WTC11 (cell line): Measurements from ENCODE around the gene MYO18B.

Experiments used
- CTCF ChIP-seq: fragments of 200-600 bp; IDR thresholded peaks from 2 replicates; pipeline ENCODE4 v1.8.0; 2022; ENCODE audit warnings: antibody characterized with exemption
- E2F4 ChIP-seq: sonication (generic); formaldehyde crosslinking; IDR thresholded peaks from 2 replicates; pipeline ENCODE4 v1.8.1; 2022; ENCODE audit warnings: low read depth, mild to moderate bottlenecking, moderate library complexity, missing genetic modification reagents, borderline replicate concordance
- ELF4 ChIP-seq: sonication (generic); formaldehyde crosslinking; IDR thresholded peaks from 2 replicates; pipeline ENCODE4 v1.8.1; 2022; ENCODE audit warnings: low read depth, mild to moderate bottlenecking, moderate library complexity, missing genetic modification reagents
- ESRRA ChIP-seq: sonication (generic); formaldehyde crosslinking; IDR thresholded peaks from 2 replicates; pipeline ENCODE4 v1.8.1; 2022; ENCODE audit warnings: mild to moderate bottlenecking, missing genetic modification reagents, borderline replicate concordance
- IRF2 ChIP-seq: sonication (generic); formaldehyde crosslinking; IDR thresholded peaks from 2 replicates; pipeline ENCODE4 v1.8.0; 2022; ENCODE audit warnings: low read depth, missing genetic modification reagents, borderline replicate concordance
- JUN ChIP-seq: sonication (generic); formaldehyde crosslinking; IDR thresholded peaks from 2 replicates; pipeline ENCODE4 v1.8.0; 2023; ENCODE audit warnings: mild to moderate bottlenecking, missing genetic modification reagents
- KAT7 ChIP-seq: sonication (generic); formaldehyde crosslinking; IDR thresholded peaks from 2 replicates; pipeline ENCODE4 v1.8.1; 2023; ENCODE audit warnings: missing genetic modification reagents, mild to moderate bottlenecking, borderline replicate concordance
- NFYB ChIP-seq: sonication (generic); formaldehyde crosslinking; conservative IDR thresholded peaks from 2 replicates; pipeline ENCODE4 v1.8.0; 2022; ENCODE audit warnings: low read depth, missing genetic modification reagents
- RELA ChIP-seq: sonication (generic); formaldehyde crosslinking; IDR thresholded peaks from 2 replicates; pipeline ENCODE4 v1.8.1; 2022; ENCODE audit warnings: missing genetic modification reagents, mild to moderate bottlenecking, borderline replicate concordance
- SMAD4 ChIP-seq: sonication (generic); formaldehyde crosslinking; IDR thresholded peaks from 2 replicates; pipeline ENCODE4 v1.8.0; 2022; ENCODE audit warnings: mild to moderate bottlenecking, missing genetic modification reagents
- STAT6 ChIP-seq: sonication (generic); formaldehyde crosslinking; conservative IDR thresholded peaks from 2 replicates; pipeline ENCODE4 v1.8.1; 2023; ENCODE audit warnings: mild to moderate bottlenecking, low read depth, missing genetic modification reagents, moderate library complexity
- ZBTB21 ChIP-seq: sonication (generic); formaldehyde crosslinking; IDR thresholded peaks from 2 replicates; pipeline ENCODE4 v1.8.1; 2023; ENCODE audit warnings: mild to moderate bottlenecking, missing genetic modification reagents, borderline replicate concordance
- ZNF121 ChIP-seq: sonication (generic); formaldehyde crosslinking; IDR thresholded peaks from 2 replicates; pipeline ENCODE4 v1.8.0; 2023; ENCODE audit warnings: missing genetic modification reagents
- ZNF416 ChIP-seq: fragments of 250-450 bp; sonication (Bioruptor Pico); IDR thresholded peaks from 2 replicates; pipeline ENCODE4 v1.9.0; 2021; ENCODE audit warnings: mild to moderate bottlenecking, inconsistent platforms

- no peak for TF ChIP-seq KAT7 (CRISPR knock-in tag)
- no peak for TF ChIP-seq JUN (CRISPR knock-in tag)
- TF ChIP-seq RELA (CRISPR knock-in tag), result no peak
- no peak for TF ChIP-seq ESRRA (CRISPR knock-in tag)
- no peak for TF ChIP-seq STAT6
- no peak for TF ChIP-seq CTCF
- TF ChIP-seq ZBTB21 (CRISPR knock-in tag), result no peak
- no peak for TF ChIP-seq SMAD4 (CRISPR knock-in tag)
- no peak for TF ChIP-seq IRF2 (CRISPR knock-in tag)
- no peak for TF ChIP-seq NFYB
- no peak for TF ChIP-seq ZNF416 (CRISPR knock-in tag)
- no peak for TF ChIP-seq ELF4
- no peak for TF ChIP-seq ZNF121 (CRISPR knock-in tag)
- no peak for TF ChIP-seq E2F4 (CRISPR knock-in tag)
Measured at GRCh38 chr22:25815561-25815960, 73.6 kb downstream of the MYO18B start.
